Muscle layer of colon (tissue), 2 donors: ENCODE measurements around the gene SUCO.
"Not testable (repeated sequence)": the region's sequence is repeated elsewhere in the genome, so short reads cannot be mapped to it uniquely, and the experiment has no call there.

Experiments
- H3K27ac ChIP-seq: one replicate; pipeline ENCODE4 v1.7.0; 2013; ENCODE audit warnings: low read depth, mild to moderate bottlenecking, low read length, moderate library complexity
- H3K27me3 ChIP-seq, 2 donors: one replicate each; pipeline ENCODE4 v1.7.0; 2013; ENCODE audit warnings: low read length in 2 of 2, mild to moderate bottlenecking in 2 of 2; ENCODE audit not compliant: insufficient read depth in 2 of 2, control insufficient read depth in 1 of 2
- H3K36me3 ChIP-seq: one replicate; pipeline ENCODE4 v1.7.0; 2013; ENCODE audit warnings: mild to moderate bottlenecking, low read length; ENCODE audit not compliant: insufficient read depth
- H3K4me1 ChIP-seq: one replicate; pipeline ENCODE4 v1.7.0; 2013; ENCODE audit warnings: mild to moderate bottlenecking, low read length; ENCODE audit not compliant: insufficient read depth
- H3K4me3 ChIP-seq, 2 donors: one replicate each; pipeline ENCODE4 v1.7.0; 2013; ENCODE audit warnings: low read length in 2 of 2, low read depth in 1 of 2, mild to moderate bottlenecking in 1 of 2, moderate library complexity in 1 of 2
- H3K9ac ChIP-seq: one replicate; pipeline ENCODE4 v1.7.0; 2013; ENCODE audit warnings: low read length
- H3K9me3 ChIP-seq: one replicate; pipeline ENCODE4 v1.7.0; 2013; ENCODE audit warnings: mild to moderate bottlenecking, low read length
- donor health status: abdominal sarcoma.
- donor health status: Adenocarcinoma of cecum.

The SUCO gene

GRCh38 chr1:172612478-172612877 is 79.5 kb downstream of the SUCO start:
- no peak overlapping the region for H3K27ac ChIP-seq
- H3K9me3 ChIP-seq: no peaks in the 10 kb centered on the region
- no peaks in the 10 kb centered on the region for H3K27me3 ChIP-seq
- H3K9ac ChIP-seq: no peak overlapping the region
- no peaks in the 10 kb centered on the region for H3K4me1 ChIP-seq
- peaks cover 15% of the 10 kb centered on the region for H3K36me3 ChIP-seq
- no peak overlapping the region for H3K4me3 ChIP-seq

- Histone ChIP-seq H3K4me3 (no peak overlapping the region), H3K9ac (no peak overlapping the region), H3K9me3 (no peaks in the 10 kb centered on the region), H3K27me3 (no peaks in the 10 kb centered on the region), H3K27ac (no peak overlapping the region), H3K4me1 (no peaks in the 10 kb centered on the region), H3K36me3 (peaks cover 15% of the 10 kb centered on the region)
Observed at GRCh38 chr1:172613294-172613693, 80.3 kb downstream of the SUCO start.

DNA sequence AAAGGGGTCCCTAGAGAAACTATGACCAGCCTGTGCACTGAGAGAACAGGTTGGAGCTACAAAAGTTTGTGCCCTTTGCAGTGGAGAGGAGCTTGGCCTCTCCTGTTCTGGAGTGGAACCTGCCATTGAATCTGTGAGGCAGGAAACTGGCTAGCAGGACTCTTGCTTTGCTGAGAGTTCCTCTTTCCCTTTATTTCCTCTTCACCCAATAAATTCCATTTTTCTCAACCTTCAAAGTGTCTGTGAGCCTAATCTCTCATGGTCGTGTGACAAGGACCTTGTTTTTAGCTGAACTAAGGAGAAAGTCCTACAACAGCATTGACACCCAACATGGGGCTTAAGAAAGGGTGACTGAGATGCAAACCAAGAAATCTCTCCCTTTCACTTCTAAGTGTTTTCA is 83.2 kb downstream of the SUCO start:
- Histone ChIP-seq H3K4me3 (no peak overlapping the region), H3K27me3 (no peaks in the 10 kb centered on the region), H3K9ac (no peak overlapping the region), H3K4me1 (no peaks in the 10 kb centered on the region), H3K36me3 (no peaks in the 10 kb centered on the region), H3K27ac (no peak overlapping the region), H3K9me3 (no peaks in the 10 kb centered on the region)

GRCh38 chr1:172616636-172617035 is 83.7 kb downstream of the SUCO start:
- no peaks in the 10 kb centered on the region for H3K27me3 ChIP-seq
- no peak overlapping the region for H3K9ac ChIP-seq
- no peaks in the 10 kb centered on the region for H3K9me3 ChIP-seq
- H3K4me3 ChIP-seq: no peak overlapping the region
- no peaks in the 10 kb centered on the region for H3K36me3 ChIP-seq
- no peaks in the 10 kb centered on the region for H3K4me1 ChIP-seq
- H3K27ac ChIP-seq: no peak overlapping the region

GRCh38 chr1:172620603-172621002 is 87.7 kb downstream of the SUCO start:
- not testable (repeated sequence) for H3K27ac ChIP-seq, H3K27me3 ChIP-seq, H3K4me3 ChIP-seq, H3K9ac ChIP-seq, H3K9me3 ChIP-seq, H3K4me1 ChIP-seq, H3K36me3 ChIP-seq

DNA sequence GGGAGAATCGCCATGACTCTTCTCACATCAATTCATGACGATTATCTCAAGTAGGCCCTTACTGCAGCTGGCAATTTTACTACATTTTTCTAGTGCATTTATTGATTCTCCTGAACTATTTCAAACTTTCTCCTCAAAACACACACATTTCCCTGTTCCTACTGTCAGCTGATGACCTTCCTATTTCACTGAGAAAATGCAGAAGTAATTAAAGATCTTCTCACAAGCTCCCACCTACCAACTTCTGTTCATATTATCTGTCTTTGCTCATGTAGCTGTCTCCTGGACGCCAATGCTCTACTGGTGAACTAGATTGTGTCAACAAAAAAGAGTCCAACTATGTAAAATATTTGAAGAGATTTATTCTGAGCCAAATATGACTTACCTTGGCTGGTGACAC is 89.6 kb downstream of the SUCO start:
- Histone ChIP-seq H3K9ac (no peak overlapping the region), H3K27ac (no peak overlapping the region), H3K9me3 (no peaks in the 10 kb centered on the region), H3K27me3 (no peaks in the 10 kb centered on the region), H3K4me3 (no peak overlapping the region), H3K36me3 (no peaks in the 10 kb centered on the region), H3K4me1 (no peaks in the 10 kb centered on the region)

DNA sequence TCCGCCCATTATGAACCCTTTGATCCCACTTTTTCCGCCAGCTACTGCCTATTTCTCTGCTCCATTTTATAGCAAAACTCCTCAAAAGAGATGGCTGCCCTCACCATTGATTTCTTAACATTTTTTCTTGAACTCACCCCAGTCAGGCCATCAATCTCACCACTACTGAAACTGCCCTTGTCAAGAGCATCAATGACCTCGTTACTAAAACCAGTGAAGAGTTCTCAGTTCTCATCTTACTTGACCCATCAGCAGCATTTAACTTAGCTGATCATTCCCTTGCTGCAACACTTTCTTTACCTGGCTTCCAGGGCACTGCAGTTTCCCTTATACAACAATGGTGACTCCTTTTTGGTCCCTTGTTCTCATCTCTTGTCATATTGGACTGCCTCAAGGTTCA is 90.8 kb downstream of the SUCO start:
- H3K27ac ChIP-seq: no peak overlapping the region
- H3K9ac ChIP-seq: no peak overlapping the region
- no peaks in the 10 kb centered on the region for H3K36me3 ChIP-seq
- H3K4me1 ChIP-seq: no peaks in the 10 kb centered on the region
- no peaks in the 10 kb centered on the region for H3K9me3 ChIP-seq
- H3K27me3 ChIP-seq: no peaks in the 10 kb centered on the region
- H3K4me3 ChIP-seq: no peak overlapping the region

- Histone ChIP-seq H3K27me3 (no peaks in the 10 kb centered on the region), H3K4me1 (no peaks in the 10 kb centered on the region), H3K9me3 (no peaks in the 10 kb centered on the region), H3K9ac (no peak overlapping the region), H3K4me3 (no peak overlapping the region), H3K27ac (no peak overlapping the region), H3K36me3 (no peaks in the 10 kb centered on the region)
Observed at GRCh38 chr1:172626845-172627244, 93.9 kb downstream of the SUCO start.

- peaks cover 4% of the 10 kb centered on the region for H3K9me3 ChIP-seq
- H3K9ac ChIP-seq: no peak overlapping the region
- H3K27me3 ChIP-seq: no peaks in the 10 kb centered on the region
- no peaks in the 10 kb centered on the region for H3K36me3 ChIP-seq
- H3K4me3 ChIP-seq: no peak overlapping the region
- no peak overlapping the region for H3K27ac ChIP-seq
- no peaks in the 10 kb centered on the region for H3K4me1 ChIP-seq
Observed at GRCh38 chr1:172627702-172628101, 94.8 kb downstream of the SUCO start.

GRCh38 chr1:172628401-172628800 is 95.5 kb downstream of the SUCO start:
- Histone ChIP-seq H3K9ac (no peak overlapping the region), H3K4me1 (no peaks in the 10 kb centered on the region), H3K27ac (no peak overlapping the region), H3K27me3 (no peaks in the 10 kb centered on the region), H3K36me3 (no peaks in the 10 kb centered on the region), H3K4me3 (no peak overlapping the region), H3K9me3 (peaks cover 4% of the 10 kb centered on the region)

GRCh38 chr1:172629170-172629569 is 96.2 kb downstream of the SUCO start:
- no peak overlapping the region for H3K27ac ChIP-seq
- H3K27me3 ChIP-seq: no peaks in the 10 kb centered on the region
- H3K4me1 ChIP-seq: no peaks in the 10 kb centered on the region
- no peak overlapping the region for H3K4me3 ChIP-seq
- H3K9ac ChIP-seq: no peak overlapping the region
- peaks cover 4% of the 10 kb centered on the region for H3K9me3 ChIP-seq
- no peaks in the 10 kb centered on the region for H3K36me3 ChIP-seq

DNA sequence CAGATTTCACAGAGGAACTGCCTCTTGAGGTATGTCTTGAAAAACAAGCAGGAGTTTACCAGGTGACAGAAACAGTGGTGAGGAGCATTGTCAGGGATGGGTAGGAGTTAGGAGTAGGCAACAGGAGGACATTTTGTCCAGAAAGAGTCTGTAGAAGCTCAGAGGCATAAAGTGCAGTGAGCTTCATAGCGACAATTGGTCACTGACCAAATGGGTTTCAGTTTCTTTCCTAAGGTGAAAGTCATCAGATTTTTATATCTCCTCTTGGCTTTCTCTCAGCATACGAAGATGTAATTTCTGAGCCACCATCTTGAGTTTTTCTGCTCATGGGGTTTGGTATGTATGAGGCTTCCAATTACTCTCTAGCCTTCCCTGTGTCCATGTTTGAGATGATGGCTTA is 96.7 kb downstream of the SUCO start:
- Histone ChIP-seq H3K9me3 (peaks cover 4% of the 10 kb centered on the region), H3K4me1 (no peaks in the 10 kb centered on the region), H3K36me3 (no peaks in the 10 kb centered on the region), H3K4me3 (no peak overlapping the region), H3K27ac (no peak overlapping the region), H3K27me3 (no peaks in the 10 kb centered on the region), H3K9ac (no peak overlapping the region)
